COLO668 (cell line): ENCODE results near the gene EHMT1.
A peak's percentile ranks its signal among the peaks of the same experiment; 100 is the strongest.

Source experiments
- DNase-seq: peaks from one replicate; lab custom pipeline; 2025; ENCODE audit not compliant: unreplicated experiment; lab: John Stamatoyannopoulos, UW

Gene EHMT1

GRCh38 chr9:137671721-137672120, 52.9 kb downstream of the EHMT1 start:
- DNase-seq, result no peak

GRCh38 chr9:137672907-137673791, 54.3 kb downstream of the EHMT1 start:
- DNase-seq, result peak; percentile 37

- DNase-seq, result no peak
Observed at GRCh38 chr9:137673886-137674285, 55.1 kb downstream of the EHMT1 start.

GRCh38 chr9:137674307-137674975, 55.6 kb downstream of the EHMT1 start:
- DNase-seq, result no peak

- no peak for DNase-seq
Observed at GRCh38 chr9:137674976-137675320, 56.1 kb downstream of the EHMT1 start.

- DNase-seq, result no peak
Observed at GRCh38 chr9:137676998-137677397, 58.2 kb downstream of the EHMT1 start.

- DNase-seq, result no peak
Observed at GRCh38 chr9:137678202-137678601, 59.4 kb downstream of the EHMT1 start.

GRCh38 chr9:137679249-137679648, 60.4 kb downstream of the EHMT1 start:
- no peak for DNase-seq

- DNase-seq, result no peak
Observed at GRCh38 chr9:137679695-137680305, 61.0 kb downstream of the EHMT1 start.

- no peak for DNase-seq
Observed at GRCh38 chr9:137680444-137681358, 61.9 kb downstream of the EHMT1 start.

GRCh38 chr9:137682428-137683105, 63.8 kb downstream of the EHMT1 start:
- no peak for DNase-seq

- DNase-seq, result no peak
Observed at GRCh38 chr9:137683262-137683864, 64.6 kb downstream of the EHMT1 start.

- DNase-seq, result no peak
Observed at GRCh38 chr9:137685035-137685740, 66.4 kb downstream of the EHMT1 start.

- DNase-seq, result no peak
Observed at GRCh38 chr9:137685741-137686420, 67.1 kb downstream of the EHMT1 start.

- DNase-seq, result no peak
Observed at GRCh38 chr9:137688261-137688660, 69.5 kb downstream of the EHMT1 start.

GRCh38 chr9:137688725-137689124, 69.9 kb downstream of the EHMT1 start:
- no peak for DNase-seq

- DNase-seq, result no peak
Observed at GRCh38 chr9:137689745-137690529, 71.1 kb downstream of the EHMT1 start.
